Vagina (tissue), 2 donors: Measurements from ENCODE around the gene NALCN.

Experiments used
- POLR2A ChIP-seq, 2 donors: fragments of 450-650 bp; IDR thresholded peaks; one replicate each; pipeline ENCODE4 v1.6.1; 2017; ENCODE audit warnings: antibody characterized with exemption in 2 of 2, mild to moderate bottlenecking in 2 of 2, moderate library complexity in 2 of 2
- POLR2AphosphoS5 ChIP-seq, 2 donors: sonication (generic); formaldehyde crosslinking; IDR thresholded peaks; one replicate each; pipeline ENCODE4 v1.9.0; 2017; ENCODE audit warnings: antibody characterized with exemption in 2 of 2, mild to moderate bottlenecking in 2 of 2, low read depth in 1 of 2; ENCODE audit not compliant: insufficient read depth in 1 of 2
- TF ChIP-seq, protein P1 (sequence below), 3 experiments: fragments of 450-650 bp in 2 of 3; fragments of 200-600 bp in 1 of 3; sonication (generic) in 1 of 3; IDR thresholded peaks; one replicate each; pipeline ENCODE4 v1.5.1; 2017 to 2019; ENCODE audit warnings: antibody characterized with exemption in 3 of 3, mild to moderate bottlenecking in 2 of 3, moderate library complexity in 2 of 3

DNA sequence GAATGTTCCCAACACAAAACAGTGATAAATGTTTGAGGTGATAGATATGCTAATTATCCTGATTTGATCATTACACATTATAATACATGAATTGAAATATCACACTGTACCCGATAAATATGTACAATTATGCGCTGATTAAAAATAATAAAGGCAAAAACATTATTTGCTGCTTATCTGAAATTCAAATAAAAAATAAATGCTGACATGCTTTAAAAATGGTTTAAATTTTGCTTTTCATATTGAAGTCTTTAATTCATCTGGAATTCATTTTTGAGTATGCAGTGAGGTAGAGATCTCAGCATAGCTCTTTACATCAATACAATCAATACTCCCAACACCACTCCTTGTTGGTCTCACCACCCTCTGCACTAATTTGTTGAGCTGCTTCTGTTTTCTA, 330.8 kb downstream of the NALCN start:
- TF ChIP-seq, protein P1, sequence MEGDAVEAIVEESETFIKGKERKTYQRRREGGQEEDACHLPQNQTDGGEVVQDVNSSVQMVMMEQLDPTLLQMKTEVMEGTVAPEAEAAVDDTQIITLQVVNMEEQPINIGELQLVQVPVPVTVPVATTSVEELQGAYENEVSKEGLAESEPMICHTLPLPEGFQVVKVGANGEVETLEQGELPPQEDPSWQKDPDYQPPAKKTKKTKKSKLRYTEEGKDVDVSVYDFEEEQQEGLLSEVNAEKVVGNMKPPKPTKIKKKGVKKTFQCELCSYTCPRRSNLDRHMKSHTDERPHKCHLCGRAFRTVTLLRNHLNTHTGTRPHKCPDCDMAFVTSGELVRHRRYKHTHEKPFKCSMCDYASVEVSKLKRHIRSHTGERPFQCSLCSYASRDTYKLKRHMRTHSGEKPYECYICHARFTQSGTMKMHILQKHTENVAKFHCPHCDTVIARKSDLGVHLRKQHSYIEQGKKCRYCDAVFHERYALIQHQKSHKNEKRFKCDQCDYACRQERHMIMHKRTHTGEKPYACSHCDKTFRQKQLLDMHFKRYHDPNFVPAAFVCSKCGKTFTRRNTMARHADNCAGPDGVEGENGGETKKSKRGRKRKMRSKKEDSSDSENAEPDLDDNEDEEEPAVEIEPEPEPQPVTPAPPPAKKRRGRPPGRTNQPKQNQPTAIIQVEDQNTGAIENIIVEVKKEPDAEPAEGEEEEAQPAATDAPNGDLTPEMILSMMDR (IDR thresholded peaks at IDR 0.05): no peak
- no peak for TF ChIP-seq POLR2A (IDR thresholded peaks at IDR 0.05)
- TF ChIP-seq POLR2AphosphoS5 (IDR thresholded peaks at IDR 0.05; ENCODE audit: insufficient read depth in 1 of 2, low read depth in 1 of 2): no peak
